GM12878 (cell line): ENCODE data around the gene CBFA2T3. TPM values are rescaled to one million over a fixed set of nuclear protein-coding genes. Genes with fewer than 3 reads are reported as not detected.

Experiments
- ATAC-seq: fragments of 200-7000 bp; cut with Tn5 transposase; 3 replicates; pipeline ENCODE4 v1.9.1; 2020; ENCODE audit warnings: mild to moderate bottlenecking, moderate library complexity
- BruUV-seq: library from RNA; stranded (reverse); fragments of 400-500 nt; replicated peaks from 2 replicates; lab custom pipeline; 2021; lab: Mats Ljungman, UMichigan
- CTCF ChIA-PET: fragments of 300-600 bp; sonication (Branson Sonifier 250); formaldehyde crosslinking; extraction: SDS; loops from one replicate; lab custom pipeline; 2021; ENCODE audit warnings: inconsistent platforms; lab: Yijun Ruan, JAX
- POLR2A ChIA-PET: fragments of 350-600 bp; formaldehyde crosslinking; extraction: SDS; loops from one replicate; lab custom pipeline; 2021; ENCODE audit warnings: inconsistent platforms; lab: Charles Lee
- RAD21 ChIA-PET: fragments of 300-600 bp; sonication (Branson Sonifier 250); formaldehyde crosslinking; loops from one replicate; lab custom pipeline; 2023; ENCODE audit warnings: antibody characterized with exemption; ENCODE audit not compliant: unreplicated experiment; lab: Charles Lee
- SMC1A ChIA-PET: fragments of 300-600 bp; sonication (Branson Sonifier 250); formaldehyde crosslinking; loops from one replicate; lab custom pipeline; 2023; ENCODE audit not compliant: unreplicated experiment, uncharacterized antibody; lab: Charles Lee
- DNase-seq: peaks from one replicate; pipeline ENCODE4 v3.0.0-alpha.2; 2011; ENCODE audit warnings: low read depth, low spot score
- FAIRE-seq: peaks from 3 replicates; lab custom pipeline; 2011; peaks lifted over from hg19 to GRCh38; lab: Jason Lieb, UNC
- H2AFZ ChIP-seq: 2 replicates; pipeline ENCODE4 v1.6.0; 2011; ENCODE audit warnings: low read depth, low read length, control low read depth; ENCODE audit not compliant: control insufficient read depth
- H3K27ac ChIP-seq: 2 replicates; pipeline ENCODE4 v1.5.1; 2011; ENCODE audit warnings: control low read depth; ENCODE audit not compliant: control insufficient read depth, insufficient read depth
- H3K27me3 ChIP-seq, 2 experiments: replicated peaks in 1 of 2; 2 replicates each; pipeline versions ENCODE4 v1.6.0 to v1.6.1; 2011; ENCODE audit warnings: low read length in 1 of 2; ENCODE audit not compliant: control insufficient read depth in 2 of 2, insufficient read depth in 2 of 2
- H3K36me3 ChIP-seq, 2 experiments: 2 replicates each; pipeline ENCODE4 v1.5.1; 2011; ENCODE audit warnings: low read length in 1 of 2; ENCODE audit not compliant: control insufficient read depth in 2 of 2, insufficient read depth in 2 of 2
- H3K4me1 ChIP-seq: 2 replicates; pipeline ENCODE4 v1.6.1; 2011; ENCODE audit warnings: mild to moderate bottlenecking, low read length, moderate library complexity, mixed read lengths; ENCODE audit not compliant: control insufficient read depth, insufficient read depth
- H3K4me2 ChIP-seq: 2 replicates; pipeline ENCODE4 v1.6.0; 2011; ENCODE audit warnings: control low read depth; ENCODE audit not compliant: control insufficient read depth, insufficient read depth
- H3K4me3 ChIP-seq: fragments of 200-600 bp; sonication (generic); 2 replicates; pipeline ENCODE4 v1.5.1; 2016
- H3K79me2 ChIP-seq: 2 replicates; pipeline ENCODE4 v1.6.0; 2011; ENCODE audit warnings: low read length; ENCODE audit not compliant: control insufficient read depth, insufficient read depth
- H3K9ac ChIP-seq: 2 replicates; pipeline ENCODE4 v1.8.0; 2011; ENCODE audit warnings: low read length, control low read depth, mixed read lengths; ENCODE audit not compliant: control insufficient read depth, insufficient read depth
- H3K9me3 ChIP-seq: replicated peaks from 3 replicates; pipeline ENCODE4 v1.5.1; 2011; ENCODE audit warnings: mild to moderate bottlenecking, low read length; ENCODE audit not compliant: control insufficient read depth, insufficient read depth
- H4K20me1 ChIP-seq: 2 replicates; pipeline ENCODE4 v1.6.0; 2011; ENCODE audit not compliant: control insufficient read depth, insufficient read depth
- FOXK2 ChIP-seq: fragments of 450-650 bp; IDR thresholded peaks from 2 replicates; pipeline ENCODE4 v1.6.1; 2017; ENCODE audit warnings: mild to moderate bottlenecking, moderate library complexity
- GABPA ChIP-seq: IDR thresholded peaks from 2 replicates; pipeline ENCODE4 v1.6.1; 2014; ENCODE audit warnings: antibody characterized with exemption, low read depth, mild to moderate bottlenecking, inconsistent platforms
- HCFC1 ChIP-seq: fragments of 150-350 bp; IDR thresholded peaks from 2 replicates; pipeline ENCODE4 v1.6.1; 2014; ENCODE audit warnings: low read length
- IKZF2 ChIP-seq, 2 experiments: fragments of 450-650 bp; IDR thresholded peaks; 2 replicates each; pipeline ENCODE4 v1.6.1; 2017; ENCODE audit warnings: mild to moderate bottlenecking in 2 of 2, moderate library complexity in 2 of 2
- MEF2B ChIP-seq: fragments of 450-650 bp; IDR thresholded peaks from 2 replicates; pipeline ENCODE4 v1.6.1; 2018; ENCODE audit warnings: mild to moderate bottlenecking, moderate library complexity; ENCODE audit not compliant: partially characterized antibody, poor library complexity, severe bottlenecking
- POU2F2 ChIP-seq: IDR thresholded peaks from 3 replicates; pipeline ENCODE4 v1.6.1; 2011; ENCODE audit warnings: low read depth, mild to moderate bottlenecking, low read length, borderline replicate concordance
- RUNX3 ChIP-seq: IDR thresholded peaks from 2 replicates; pipeline ENCODE4 v1.6.1; 2012; ENCODE audit warnings: low read length, inconsistent platforms
- SRF ChIP-seq, 2 experiments: IDR thresholded peaks; 2 replicates each; pipeline ENCODE4 v1.6.1; 2011; ENCODE audit warnings: low read depth in 2 of 2, low read length in 2 of 2, mild to moderate bottlenecking in 1 of 2, moderate library complexity in 1 of 2
- TAF1 ChIP-seq: IDR thresholded peaks from 2 replicates; pipeline ENCODE4 v1.6.1; 2011; ENCODE audit warnings: mild to moderate bottlenecking, low read depth, low read length, borderline replicate concordance
- TCF3 ChIP-seq: IDR thresholded peaks from 2 replicates; pipeline ENCODE4 v1.6.1; 2012; ENCODE audit warnings: low read depth, mild to moderate bottlenecking, low read length, borderline replicate concordance; ENCODE audit not compliant: insufficient read depth
- ZNF24 ChIP-seq: fragments of 450-650 bp; IDR thresholded peaks from 2 replicates; pipeline ENCODE4 v1.6.1; 2017; ENCODE audit warnings: antibody characterized with exemption, mild to moderate bottlenecking
- ZNF592 ChIP-seq: fragments of 450-650 bp; IDR thresholded peaks from 2 replicates; pipeline ENCODE4 v1.6.1; 2017; ENCODE audit warnings: mild to moderate bottlenecking, moderate library complexity
- WGBS: methylation state at CpG from one replicate; pipeline ENCODE4 v1.1.6; 2016; ENCODE audit warnings: low lambda C conversion rate; ENCODE audit not compliant: insufficient replicate concordance, insufficient coverage; ENCODE audit errors: missing lambda C conversion rate; 5-methylcytosine and 5-hydroxymethylcytosine counted together
- in situ Hi-C: fragments of 300-500 bp; cut with MboI; formaldehyde crosslinking; loops from 9 replicates; pipeline ENCODE4 v1.14.3; 2018; ENCODE audit warnings: mixed read lengths
- intact Hi-C: fragments of 100-400 bp; cut with micrococcal nuclease; formaldehyde crosslinking; loops from one replicate; pipeline ENCODE4 v1.14.2; 2022; ENCODE audit not compliant: unreplicated experiment
- polyA plus RNA-seq, 11 experiments: library from polyadenylated mRNA; depleted of rRNA in 4 of 11; unstranded in 6 of 11; stranded (reverse) in 5 of 11; fragments of >200 nt; fragmentation: Nextera tagmentation in 4 of 11; fragmentation: Illumina TruSeq in 1 of 11; extraction: Ambion mirVana in 4 of 11; extraction: Trizol in 1 of 11; gene quantifications; 1 replicate in 1 of 11; 2 replicates in 10 of 11; pipeline versions ENCODE4 v1.2.1 to v1.2.3, GENCODE V29; 2011 to 2016; ENCODE audit warnings: inconsistent platforms in 2 of 11, missing spikeins in 2 of 11, low read depth in 1 of 11
- total RNA-seq, 4 experiments: library from RNA; depleted of rRNA in 3 of 4; stranded (reverse); fragments of >200 nt in 3 of 4; fragmentation: Illumina TruSeq in 1 of 4; extraction: Trizol in 1 of 4; gene quantifications; 2 replicates each; pipeline versions ENCODE4 v1.2.1 to v1.2.3, GENCODE V29; 2013 to 2021

The CBFA2T3 gene
- total and polyA plus RNA-seq, 10 of the 15 experiments (the other 5 are each of a cell fraction or from before 2014, with no cell fraction given) = 0.69 to 42.6 (median 4.5) TPM

GRCh38 chr16:89025636-89026035, 48.6 kb upstream of the CBFA2T3 start:
- WGBS = 74% methylated on average over 4 of the region's 4 CpGs
- H3K4me3 ChIP-seq = no peak overlapping the region
- H3K9me3 ChIP-seq = peaks cover 2% of the 10 kb centered on the region; the same call in 2 of the 3 replicates
- no peak for DNase-seq
- H3K36me3 ChIP-seq = no peaks in the 10 kb centered on the region
- H4K20me1 ChIP-seq = no peaks in the 10 kb centered on the region
- in situ Hi-C loops = no loop called here
- SMC1A ChIA-PET = interaction anchor here (2.6 kb wide), 1 partner anchor 71 kb away, joined by 6 read pairs; no protein-coding TSS in a partner anchor
- intact Hi-C loops = no loop called here
- no peak overlapping the region for H2AFZ ChIP-seq
- POLR2A ChIA-PET = no interaction called here
- H3K79me2 ChIP-seq = no peaks in the 10 kb centered on the region
- CTCF ChIA-PET = no interaction called here
- no peak overlapping the region for H3K27ac ChIP-seq
- TF ChIP-seq RUNX3 = no peak
- no peak; the same call in 2 of the 3 replicates for ATAC-seq
- H3K9ac ChIP-seq = no peak overlapping the region
- H3K27me3 ChIP-seq = no peaks in the 10 kb centered on the region
- peaks cover 9% of the 10 kb centered on the region for H3K4me1 ChIP-seq
- BruUV-seq = no TSS peak
- no peak for FAIRE-seq
- H3K4me2 ChIP-seq = no peak overlapping the region
- RAD21 ChIA-PET = interaction anchor here (1.2 kb wide), 1 partner anchor 60 kb away, joined by 3 read pairs; no protein-coding TSS in a partner anchor

GRCh38 chr16:89024546-89025060, 47.6 kb upstream of the CBFA2T3 start:
- Histone ChIP-seq H2AFZ (no peak overlapping the region), H3K79me2 (no peaks in the 10 kb centered on the region), H3K27me3 (no peaks in the 10 kb centered on the region), H3K4me3 (no peak overlapping the region), H3K36me3 (no peaks in the 10 kb centered on the region), H3K9ac (no peak overlapping the region), H3K4me1 (peaks cover 14% of the 10 kb centered on the region), H3K27ac (no peak overlapping the region), H3K4me2 (no peak overlapping the region), H3K9me3 (peaks cover 2% of the 10 kb centered on the region; the same call in 2 of the 3 replicates), H4K20me1 (no peaks in the 10 kb centered on the region)
- SMC1A ChIA-PET = interaction anchor here (1.3 kb wide), 1 partner anchor 46 kb away, joined by 3 read pairs; no protein-coding TSS in a partner anchor
- intact Hi-C loops = no loop called here
- no TSS peak for BruUV-seq
- in situ Hi-C loops = no loop called here
- POLR2A ChIA-PET = interaction anchor here (1.0 kb wide), 1 partner anchor 43 kb away, joined by 4 read pairs; no protein-coding TSS in a partner anchor
- DNase-seq (no peak), ATAC-seq (no peak), FAIRE-seq (no peak)
- RAD21 ChIA-PET = interaction anchor here (1.2 kb wide), 1 partner anchor 59 kb away, joined by 3 read pairs; no protein-coding TSS in a partner anchor
- CTCF ChIA-PET = no interaction called here
- WGBS = 69% methylated on average over 11 of the region's 11 CpGs
- TF ChIP-seq GABPA = no peak
- no peak for TF ChIP-seq TCF3
- TF ChIP-seq ZNF592 = no peak
- TF ChIP-seq POU2F2 = no peak
- no peak for TF ChIP-seq IKZF2 (IDR thresholded peaks at IDR 0.05)
- no peak for TF ChIP-seq ZNF24
- TF ChIP-seq RUNX3 = no peak
- no peak for TF ChIP-seq MEF2B
- TF ChIP-seq TAF1 = no peak
- TF ChIP-seq HCFC1 = no peak
- no peak for TF ChIP-seq SRF (IDR thresholded peaks at IDR 0.05; ENCODE audit: low read depth in 2 of 2, low read length in 2 of 2)
- no peak for TF ChIP-seq FOXK2
